HG02938 (cell line): ENCODE results near the gene AVPR2.
A peak's percentile ranks its signal among the peaks of the same experiment; 100 is the strongest.

Experiments used
- ATAC-seq: cut with Tn5 transposase; IDR thresholded peaks from one replicate; pipeline ENCODE4 v1.9.1; 2021; ENCODE audit warnings: mild to moderate bottlenecking, moderate library complexity; ENCODE audit not compliant: unreplicated experiment

AVPR2 gene

DNA sequence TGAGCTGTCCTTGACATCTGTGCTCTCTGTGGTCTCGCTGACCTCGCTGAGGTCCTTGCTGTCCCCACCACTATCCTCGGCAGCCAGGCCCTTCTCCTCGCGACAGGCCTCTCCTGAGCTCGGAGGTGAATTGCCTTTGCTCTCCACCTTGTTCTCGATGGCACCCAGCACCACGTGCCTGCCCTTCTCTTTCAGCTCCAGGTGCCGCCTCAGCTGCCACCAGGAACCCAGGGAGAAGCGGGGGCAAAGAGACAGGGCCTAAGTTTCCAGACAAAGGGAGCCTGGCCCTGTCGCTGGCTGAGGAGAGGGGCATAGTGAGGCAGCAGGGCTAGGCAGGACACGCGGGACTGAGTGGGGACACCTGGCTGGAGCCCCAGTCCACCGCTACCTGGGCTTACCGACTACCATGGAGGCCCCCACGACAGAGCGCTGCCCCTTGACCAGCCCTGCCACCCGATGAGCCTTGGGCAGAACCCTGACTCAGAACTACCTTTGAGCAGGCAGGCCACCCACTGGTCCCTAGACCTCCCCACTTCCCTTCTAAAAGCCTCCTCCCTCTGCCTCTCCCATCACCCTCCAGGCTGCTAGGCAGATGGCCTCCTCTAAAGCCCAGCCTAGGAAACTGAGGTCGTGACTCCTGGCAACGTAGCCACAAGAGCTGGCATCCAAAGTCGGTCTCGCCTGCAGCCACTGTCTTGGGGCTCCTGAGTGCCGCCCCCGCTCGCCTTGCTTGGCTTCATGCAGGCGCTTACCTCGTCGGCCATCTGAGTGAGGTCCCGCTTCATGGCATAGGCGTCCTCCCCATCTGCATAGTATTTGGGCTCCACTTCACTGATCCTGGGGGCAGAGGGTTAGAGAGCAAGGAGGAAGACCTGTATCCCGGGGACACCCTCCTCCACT, 25.8 kb downstream of the AVPR2 start:
- no peak for ATAC-seq

DNA sequence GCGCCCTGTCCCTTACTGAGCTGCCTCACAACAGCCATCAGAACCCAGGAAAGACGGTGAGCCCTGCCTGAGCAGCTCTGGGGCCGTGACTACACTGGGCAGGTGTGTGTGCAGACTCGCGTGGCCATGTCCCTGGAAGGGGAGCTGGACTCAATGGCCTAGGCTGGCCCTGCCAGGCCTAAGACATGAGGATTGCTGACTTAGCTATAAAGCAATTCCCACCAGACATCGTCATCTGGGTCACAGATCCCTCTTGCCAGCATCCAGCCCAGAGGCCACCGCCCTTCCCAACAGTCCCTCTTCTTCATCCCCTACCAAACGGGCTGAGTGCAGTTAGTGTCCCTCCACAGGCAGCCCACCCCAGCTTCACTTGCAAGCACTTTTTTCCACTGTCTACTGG, 26.7 kb downstream of the AVPR2 start:
- ATAC-seq = no peak

DNA sequence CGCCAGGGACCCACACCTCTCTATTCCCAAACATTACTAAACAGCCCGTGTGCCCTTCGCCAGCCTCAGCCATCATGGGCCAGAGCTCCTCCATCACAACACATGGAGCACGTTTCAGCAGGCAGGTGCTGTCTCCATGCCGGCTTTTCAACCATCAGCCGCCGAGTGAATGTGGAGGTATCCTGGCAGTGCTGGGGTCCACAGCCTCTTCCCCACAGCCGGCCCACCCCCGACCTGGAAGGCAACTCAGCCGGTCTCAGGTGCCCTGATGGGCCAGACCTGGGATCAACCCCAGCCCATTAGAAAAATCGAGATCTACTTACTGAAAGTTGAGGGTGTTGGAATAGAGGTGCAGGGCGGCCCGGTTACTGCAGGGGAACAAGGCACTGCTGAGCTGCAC, 27.3 kb downstream of the AVPR2 start:
- no peak for ATAC-seq

DNA sequence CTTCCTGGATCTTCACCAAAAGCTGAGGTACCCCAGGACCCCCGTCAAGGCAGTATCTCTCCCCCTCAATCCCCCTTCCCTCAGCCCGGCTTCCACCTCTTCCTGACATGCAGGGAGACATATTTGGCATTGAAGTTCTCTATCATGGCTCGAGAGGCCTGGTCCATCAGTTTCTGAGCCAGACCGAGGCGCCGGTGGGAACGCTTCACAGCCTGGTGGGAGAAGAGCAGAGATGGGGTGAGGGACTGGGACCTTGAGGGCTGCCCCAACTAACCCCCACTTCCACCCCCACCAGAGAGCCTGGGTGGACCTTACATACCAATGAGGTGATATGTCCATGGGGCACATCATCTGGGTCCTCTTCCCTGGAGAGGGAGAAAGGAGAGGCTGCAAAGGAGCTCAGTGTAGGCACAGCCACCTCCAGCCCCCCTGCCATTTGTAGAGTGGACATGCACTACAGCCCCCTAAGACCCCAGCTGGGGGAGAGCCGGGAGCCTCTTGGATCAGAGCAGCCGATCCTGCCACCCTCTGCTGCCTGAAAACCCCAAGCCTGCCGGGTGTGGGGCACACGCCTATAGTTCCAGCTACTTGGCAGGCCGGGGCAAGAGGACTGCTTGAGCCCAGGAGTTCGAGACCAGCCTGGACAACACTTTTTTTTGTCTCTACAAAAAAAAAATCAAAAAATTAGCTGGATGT, 27.9 kb downstream of the AVPR2 start:
- no peak for ATAC-seq

DNA sequence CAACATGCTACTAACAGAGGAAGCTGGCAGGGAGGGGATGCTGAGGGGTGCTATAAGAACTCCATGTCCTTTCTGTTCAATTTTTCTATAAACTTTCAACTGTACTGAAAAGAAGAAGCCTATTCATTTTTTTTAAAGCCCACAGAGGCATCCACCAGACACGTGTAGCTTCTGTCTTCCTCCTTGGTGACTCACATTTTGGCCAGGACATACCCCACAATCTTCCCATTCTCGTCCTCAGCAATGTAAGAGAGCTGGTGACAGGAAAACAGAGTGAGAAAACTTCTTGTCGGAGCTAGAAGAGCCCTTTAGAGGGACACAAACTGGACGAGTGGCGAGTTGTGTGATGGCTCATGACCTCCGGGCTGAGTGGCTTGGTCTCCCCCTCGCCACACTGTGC, 29.3 kb downstream of the AVPR2 start:
- ATAC-seq = no peak

DNA sequence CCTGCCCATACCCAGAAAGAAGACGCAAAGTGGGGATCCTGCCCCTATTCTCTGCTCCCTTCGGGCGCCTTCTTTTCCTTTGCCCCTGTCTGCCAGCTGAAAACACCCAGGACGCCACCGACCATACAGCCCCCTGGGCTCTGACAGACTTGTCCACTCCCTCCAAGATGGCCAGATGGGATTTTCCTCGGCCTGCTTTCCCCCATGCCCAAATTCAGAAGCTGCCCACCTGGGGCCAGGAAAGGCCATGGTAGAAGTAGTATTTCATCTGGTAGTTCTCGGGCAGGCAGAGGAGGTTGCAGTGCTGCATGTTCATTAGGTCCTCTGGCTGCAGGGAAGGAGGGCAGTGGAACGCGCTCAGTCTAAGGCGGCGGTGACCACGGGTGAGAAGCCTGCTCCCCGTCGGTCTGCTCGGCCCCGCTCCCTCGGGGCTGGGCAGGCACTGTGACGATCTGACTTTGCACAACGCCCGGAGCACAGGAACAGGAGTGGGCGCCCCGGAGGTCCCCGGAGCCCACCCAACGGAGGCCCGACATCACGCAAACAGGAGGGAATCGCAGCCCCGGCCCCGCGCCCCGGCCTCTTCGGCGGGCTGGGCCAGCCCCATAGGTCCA, 29.8 kb downstream of the AVPR2 start:
- peak; percentile 11 for ATAC-seq

DNA sequence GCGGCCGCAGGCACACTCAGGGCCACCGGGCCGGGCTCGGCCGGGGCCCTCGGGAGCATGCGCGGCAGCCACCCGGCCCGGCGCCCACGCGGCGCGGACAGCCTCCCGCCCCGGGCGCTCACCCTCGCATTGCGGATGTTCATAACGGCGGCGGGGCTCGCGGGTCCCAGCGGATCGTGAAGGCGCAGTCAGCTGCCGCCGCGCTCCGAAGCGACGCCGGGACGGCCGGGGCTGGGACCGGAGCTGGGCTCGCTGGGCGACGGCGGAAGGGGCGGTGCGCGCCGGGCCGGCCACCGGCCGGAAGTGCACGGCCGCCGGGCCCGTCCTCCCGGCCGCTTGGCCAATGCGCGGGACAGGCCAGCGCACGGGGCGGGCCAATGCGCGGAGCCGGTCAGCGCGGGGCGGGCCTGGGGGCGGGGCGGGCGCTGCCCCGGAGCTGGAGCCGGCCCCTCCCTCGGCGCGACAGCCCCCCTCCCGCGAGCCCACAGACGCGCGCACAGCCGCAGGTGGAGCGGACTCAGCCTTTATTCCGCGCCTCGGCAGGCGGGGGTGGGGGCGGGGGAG, 30.4 kb downstream of the AVPR2 start, which contains the start of gene NAA10:
Gene NAA10, minus strand, starts transcription at position 276 of the 564 bp plus-strand sequence. Its CDS starts 133 bp downstream, at position 143.
- peak; percentile 58 for ATAC-seq

DNA sequence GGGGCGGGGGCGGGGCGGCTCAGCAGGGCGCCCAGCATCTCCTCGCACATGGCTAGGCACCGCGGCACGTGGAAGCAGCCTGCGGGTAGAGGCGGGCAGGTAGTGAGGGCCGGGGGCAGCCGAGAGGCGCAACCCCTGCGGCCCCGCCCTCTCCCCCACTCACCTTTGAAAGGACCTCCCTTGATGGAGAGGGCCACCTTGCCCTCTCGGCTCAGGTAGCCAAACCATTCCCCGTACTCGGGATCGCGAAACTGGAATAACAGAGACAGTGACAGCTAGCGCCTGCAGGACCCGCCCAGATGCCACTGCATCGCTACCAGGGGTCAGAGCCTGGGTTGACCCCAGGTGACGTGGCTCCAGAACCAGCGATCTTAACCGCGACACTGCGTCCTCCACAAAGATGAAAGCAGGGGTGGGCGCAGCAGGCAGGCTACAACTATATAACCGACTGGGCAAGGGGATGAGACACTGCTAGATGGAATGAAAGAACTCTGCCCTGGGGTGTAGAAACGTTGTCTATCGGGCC, 30.9 kb downstream of the AVPR2 start:
- no peak for ATAC-seq

DNA sequence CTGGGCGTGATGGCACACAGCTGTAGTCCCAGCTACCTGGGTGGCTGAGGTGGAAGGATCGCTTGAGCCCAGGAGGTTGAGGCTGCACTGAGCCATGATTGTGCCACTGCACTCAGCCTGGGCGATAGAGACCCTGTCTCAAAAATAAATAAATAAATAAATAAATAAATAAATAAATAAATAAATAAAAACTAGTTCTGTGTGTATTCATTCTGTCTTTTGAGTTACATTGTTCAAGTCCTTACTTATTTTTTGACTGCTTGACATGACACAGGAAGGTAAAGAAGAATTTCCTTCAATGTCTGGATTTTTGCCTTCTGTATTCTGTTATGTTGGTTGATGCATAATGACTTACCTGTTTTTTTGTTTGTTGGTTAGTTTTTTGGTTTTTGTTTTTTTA, 32.6 kb downstream of the AVPR2 start:
- no peak for ATAC-seq

DNA sequence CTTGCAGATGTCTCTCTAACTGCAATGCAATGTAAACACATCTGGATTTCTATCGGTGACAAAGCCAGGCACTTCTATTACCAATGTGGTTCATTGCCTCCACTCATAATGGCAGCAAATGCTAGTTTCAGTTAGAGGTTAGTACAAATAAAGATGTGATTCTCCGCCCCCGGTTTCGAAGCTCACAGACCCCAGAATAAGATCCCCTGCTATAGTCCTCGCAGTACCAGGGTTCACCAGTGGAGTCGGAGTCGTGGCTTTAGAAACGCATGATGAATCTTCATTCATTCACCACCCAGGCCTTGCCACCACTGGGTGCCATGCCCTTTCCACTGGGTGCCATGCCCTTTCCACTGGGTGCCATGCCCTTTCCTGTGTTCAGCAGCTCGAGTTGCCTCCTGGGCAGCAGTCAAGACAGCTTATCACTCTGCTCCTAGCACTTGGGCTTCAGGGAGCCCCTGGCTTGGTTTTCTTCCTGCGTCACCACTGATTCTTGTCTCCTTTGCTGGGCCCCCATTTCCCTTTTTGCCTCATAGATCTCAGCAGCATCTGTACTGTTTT, 33.8 kb downstream of the AVPR2 start:
- no peak for ATAC-seq

DNA sequence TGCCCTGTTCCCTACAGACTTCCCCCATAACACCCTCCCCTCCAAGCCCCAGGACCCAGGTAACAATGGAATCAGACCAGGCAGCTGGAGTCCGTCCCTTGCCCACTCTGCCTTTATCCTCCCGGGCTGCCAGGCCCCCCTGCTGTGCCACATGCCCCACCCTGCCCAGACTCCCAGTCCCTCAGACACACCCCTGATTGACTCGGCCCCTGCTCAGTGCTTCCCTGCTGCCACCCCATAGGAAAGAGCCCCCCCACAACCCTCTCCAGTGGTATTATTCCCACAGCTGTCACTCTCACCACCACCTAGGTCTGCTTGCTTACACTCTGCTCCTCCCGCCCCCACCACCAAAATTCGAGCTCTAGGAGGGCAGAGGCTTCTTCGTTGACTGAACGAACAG, 35.1 kb downstream of the AVPR2 start:
- no peak for ATAC-seq

DNA sequence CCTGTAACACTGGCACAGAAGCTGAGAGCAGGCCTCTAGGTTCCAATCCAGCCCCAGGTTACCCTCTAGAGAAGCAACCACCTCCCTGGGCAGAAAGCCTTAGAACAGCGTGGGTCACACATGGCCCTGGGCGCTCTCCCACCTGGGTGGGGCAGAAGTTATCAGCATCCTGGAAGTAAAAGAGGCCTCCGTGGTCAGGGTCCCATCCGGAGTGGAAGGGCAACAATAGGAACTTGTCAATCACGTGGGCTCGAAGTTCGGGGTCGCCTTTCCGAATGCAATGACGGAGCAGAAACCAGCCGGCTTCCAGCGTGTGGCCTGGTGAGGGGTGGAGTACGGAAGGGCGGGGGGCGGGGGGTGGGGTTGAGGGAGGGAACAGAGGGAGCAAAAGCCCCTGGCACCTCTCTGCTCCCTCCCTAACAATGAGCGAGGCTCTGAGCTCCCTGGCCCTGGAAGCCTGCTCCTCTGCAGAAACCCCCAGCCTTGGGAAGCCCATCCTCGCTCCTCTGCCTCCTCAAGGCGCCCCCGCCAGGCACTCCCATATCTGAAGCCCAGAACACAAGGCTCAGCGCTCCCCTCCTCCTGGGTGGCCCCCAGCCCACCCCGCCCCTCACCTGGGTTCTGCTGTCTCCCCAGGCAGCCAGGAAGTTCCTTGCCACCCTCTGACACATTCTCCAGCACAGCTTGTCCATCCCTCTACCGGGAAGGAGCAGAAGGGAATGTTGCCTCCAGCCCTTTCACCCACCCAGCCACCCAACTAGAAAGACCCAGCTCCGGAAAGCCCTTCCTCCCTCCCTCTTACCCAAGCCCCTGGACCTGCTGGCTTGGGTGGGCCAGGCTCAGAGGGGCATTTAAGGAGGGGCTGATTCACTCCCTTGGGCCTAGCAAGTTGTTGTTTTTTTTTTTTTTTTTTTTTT, 37.1 kb downstream of the AVPR2 start:
- no peak for ATAC-seq

DNA sequence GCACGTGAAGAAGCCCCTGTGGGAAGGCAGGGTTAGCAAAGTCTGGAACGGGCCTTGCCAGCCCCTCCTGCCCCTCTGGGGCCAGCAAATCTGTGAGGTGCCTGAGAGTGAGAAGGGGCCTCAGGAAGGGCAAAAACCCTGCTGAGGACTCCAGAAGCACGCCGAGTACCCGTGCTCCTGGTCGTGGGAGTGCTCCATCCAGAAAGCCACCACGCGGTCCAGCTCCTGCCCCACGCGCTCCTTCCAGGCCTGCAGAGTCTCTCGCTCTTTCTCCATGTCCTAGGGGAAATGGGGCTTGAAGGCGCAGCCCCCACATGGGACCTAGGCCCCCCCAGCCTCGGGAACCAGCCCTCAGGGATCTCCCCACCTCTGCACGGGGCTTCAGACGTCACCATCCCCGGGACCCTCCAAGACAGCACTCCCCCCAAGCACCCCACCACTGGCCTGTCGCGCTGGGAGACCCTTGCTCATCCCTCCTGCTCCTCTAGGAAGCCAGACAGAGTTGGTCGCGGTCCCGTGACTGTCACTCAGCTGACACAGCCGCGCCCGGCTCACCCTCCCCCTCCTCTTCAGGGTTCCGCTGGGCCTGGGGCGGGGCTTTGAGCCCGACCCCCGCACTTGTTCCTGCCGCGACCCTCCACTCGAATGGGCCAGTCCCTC, 39.8 kb downstream of the AVPR2 start, which contains the start of gene RENBP:
Gene RENBP, minus strand, starts transcription at position 504 of the 660 bp plus-strand sequence. Its CDS starts 33 bp downstream, at position 471.
- no peak for ATAC-seq

DNA sequence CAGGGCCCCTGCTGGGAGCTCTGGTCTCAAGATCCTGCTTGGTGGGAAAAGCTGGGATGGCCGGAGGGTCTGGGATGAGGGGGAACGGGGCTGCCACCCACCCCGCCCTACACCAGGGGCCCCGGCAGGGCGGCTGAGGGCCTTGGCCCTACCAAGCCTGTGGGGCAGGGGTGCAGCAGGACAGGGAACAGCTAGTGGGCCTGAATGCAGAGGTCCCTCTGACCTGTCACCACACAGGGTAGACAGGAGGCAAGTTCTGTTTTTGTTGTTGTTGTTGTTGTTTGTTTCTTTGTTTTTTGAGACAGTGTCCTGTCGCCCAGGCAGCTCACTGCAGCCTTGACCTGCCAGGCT, 40.3 kb downstream of the AVPR2 start:
- ATAC-seq = no peak

DNA sequence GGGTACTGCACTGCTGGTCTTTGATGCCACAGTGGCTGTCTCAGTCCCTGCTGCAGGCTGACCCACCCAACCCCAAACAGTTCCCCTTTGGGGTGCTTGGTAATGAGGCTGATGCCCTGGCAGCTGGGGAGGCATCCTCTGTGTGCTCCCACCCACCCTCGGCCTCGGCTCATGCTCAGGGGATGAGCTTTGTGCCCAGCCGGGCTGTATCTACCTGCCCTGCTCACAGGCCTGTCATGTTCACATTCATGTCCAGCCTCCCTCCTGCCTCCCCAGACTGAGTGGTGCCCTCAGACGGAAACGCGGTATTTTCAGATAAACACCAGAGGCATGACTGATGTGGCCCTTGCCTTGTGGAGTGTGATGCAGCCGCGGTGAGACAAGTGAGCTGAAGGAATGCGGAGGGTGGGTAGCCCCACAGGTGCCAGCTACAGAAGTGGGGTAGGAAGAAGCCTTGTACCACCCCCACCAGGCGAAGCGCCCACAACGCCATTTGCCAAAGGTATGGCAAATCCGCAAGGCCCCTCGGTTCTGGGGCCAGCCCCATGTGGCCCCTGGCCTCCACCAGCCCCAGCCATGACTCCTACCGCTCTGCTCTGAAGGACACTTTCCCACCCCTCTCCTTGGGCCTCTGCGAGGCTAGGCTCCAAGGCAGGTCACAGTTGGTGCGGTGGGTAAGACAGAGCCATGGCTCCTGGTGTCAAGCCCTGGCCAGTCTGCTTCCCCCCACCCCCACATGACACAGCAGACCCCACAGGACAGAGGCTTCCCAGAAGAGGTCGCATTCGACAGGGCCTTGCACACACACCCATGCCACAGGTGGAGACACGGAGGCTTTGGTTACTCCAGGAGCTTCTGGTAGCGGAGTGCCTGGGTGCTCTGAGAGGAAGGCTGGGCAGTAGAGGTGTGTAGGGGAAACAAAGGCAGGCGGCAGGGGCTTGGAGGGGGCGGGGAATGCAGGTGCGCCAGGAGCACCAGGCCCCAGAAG, 41.8 kb downstream of the AVPR2 start:
- no peak for ATAC-seq

DNA sequence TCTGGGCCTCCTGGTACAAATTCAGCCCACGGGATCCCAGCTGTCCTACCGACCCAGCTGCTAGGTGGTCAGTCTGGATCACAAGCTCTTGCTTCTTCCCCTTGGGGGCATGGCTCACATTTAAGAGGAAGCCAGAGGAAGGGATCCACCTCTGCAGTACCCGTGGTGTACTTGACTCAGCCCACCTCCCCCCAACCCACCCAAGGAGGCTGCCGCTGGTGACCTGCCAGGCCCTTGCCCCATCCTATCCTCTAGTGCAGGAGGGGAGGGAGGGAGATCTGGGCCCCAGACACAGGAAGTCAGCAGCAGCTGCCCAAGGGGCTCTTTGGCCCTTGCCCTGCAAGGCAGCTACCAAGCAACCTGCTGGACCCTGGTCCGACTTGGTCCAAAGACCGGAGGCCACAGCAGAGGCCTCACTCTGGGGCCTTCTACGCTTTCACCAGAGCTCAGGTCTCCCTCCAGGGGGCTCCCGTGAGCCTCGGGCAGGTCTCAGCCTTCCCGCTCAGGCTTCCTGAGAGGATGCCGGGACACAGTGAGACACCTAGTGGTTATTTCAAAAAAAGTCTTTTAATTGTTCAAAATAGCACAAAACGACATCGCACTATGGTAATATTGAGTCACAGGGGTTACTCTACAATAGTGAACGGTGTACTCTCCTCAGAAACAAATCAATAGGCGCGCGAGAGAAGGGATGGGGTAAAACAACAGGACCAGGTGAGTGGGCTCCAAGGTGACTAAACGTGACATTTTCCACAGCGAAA, 42.7 kb downstream of the AVPR2 start:
- no peak for ATAC-seq

DNA sequence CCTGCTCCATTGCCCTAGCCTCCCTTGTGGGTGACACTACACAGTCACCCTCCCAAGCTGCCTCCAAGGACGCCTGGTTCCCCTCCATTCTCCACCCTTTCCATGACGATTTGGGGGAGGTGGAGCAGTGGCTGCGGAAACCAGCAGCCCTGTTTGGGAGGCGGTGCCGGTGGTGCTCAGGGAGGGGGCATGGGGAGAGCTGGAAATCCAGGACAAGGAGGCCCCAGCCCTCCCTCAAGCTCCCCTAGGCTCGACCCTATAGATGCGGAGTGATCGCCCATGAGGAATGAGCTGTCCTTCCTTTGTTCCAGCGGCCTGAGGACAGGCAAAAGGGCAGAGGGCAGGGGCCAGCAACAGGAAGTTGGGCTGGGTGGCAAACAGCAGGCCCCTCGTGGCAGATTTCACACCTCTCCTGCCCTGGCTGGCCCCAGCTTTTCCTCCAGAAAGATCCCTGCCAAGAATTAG, 43.6 kb downstream of the AVPR2 start:
- ATAC-seq = no peak
